Neural progenitor cell (in vitro differentiated cells): ENCODE data around the gene TNIP2. TPM values are rescaled to one million over a fixed set of nuclear protein-coding genes. Genes with fewer than 3 reads are reported as not detected.

Experiments
- DNase-seq: peaks from one replicate; pipeline ENCODE4 v3.0.0-alpha.2; 2016; ENCODE audit warnings: low spot score
- H2AFZ ChIP-seq: fragments of 200-600 bp; sonication (generic); replicated peaks from 2 replicates; pipeline ENCODE4 v1.6.1; 2016; ENCODE audit warnings: antibody characterized with exemption
- H3F3A ChIP-seq: fragments of 200-600 bp; sonication (generic); 2 replicates; pipeline ENCODE4 v1.6.1; 2016; ENCODE audit warnings: antibody characterized with exemption, low read depth
- H3K27ac ChIP-seq: fragments of 200-600 bp; sonication (generic); 2 replicates; pipeline ENCODE4 v1.5.1; 2016; ENCODE audit warnings: mild to moderate bottlenecking
- H3K27me3 ChIP-seq: fragments of 200-600 bp; sonication (generic); 2 replicates; pipeline ENCODE4 v1.6.1; 2016; ENCODE audit warnings: mild to moderate bottlenecking, moderate library complexity
- H3K36me3 ChIP-seq: fragments of 200-600 bp; sonication (generic); 2 replicates; pipeline ENCODE4 v1.5.1; 2016
- H3K4me1 ChIP-seq: fragments of 200-600 bp; sonication (generic); 2 replicates; pipeline ENCODE4 v1.6.1; 2016; ENCODE audit warnings: mixed run types
- H3K4me2 ChIP-seq: fragments of 200-600 bp; sonication (generic); 2 replicates; pipeline ENCODE4 v1.6.1; 2016
- H3K4me3 ChIP-seq: fragments of 200-600 bp; sonication (generic); 2 replicates; pipeline ENCODE4 v1.5.1; 2016
- H3K79me2 ChIP-seq: fragments of 200-600 bp; sonication (generic); 2 replicates; pipeline ENCODE4 v1.6.1; 2016; ENCODE audit warnings: low read depth
- H3K9ac ChIP-seq: fragments of 200-600 bp; sonication (generic); 2 replicates; pipeline ENCODE4 v1.6.1; 2016
- H3K9me3 ChIP-seq: fragments of 200-600 bp; sonication (generic); 2 replicates; pipeline ENCODE4 v1.5.1; 2016; ENCODE audit warnings: low read depth
- H4K20me1 ChIP-seq: fragments of 200-600 bp; sonication (generic); 2 replicates; pipeline ENCODE4 v1.6.1; 2016; ENCODE audit warnings: low read depth
- H3K27ac Mint-ChIP-seq: 3 replicates; pipeline ENCODE4 v1.8.0; 2021; ENCODE audit warnings: mixed read lengths
- H3K27me3 Mint-ChIP-seq: 2 replicates; pipeline ENCODE4 v1.8.0; 2022; ENCODE audit warnings: low read depth, mild to moderate bottlenecking, inconsistent platforms, moderate library complexity, mixed read lengths; ENCODE audit not compliant: insufficient read depth
- H3K36me3 Mint-ChIP-seq: 3 replicates; pipeline ENCODE4 v1.8.0; 2021; ENCODE audit warnings: mixed read lengths
- H3K4me1 Mint-ChIP-seq: 3 replicates; pipeline ENCODE4 v1.8.0; 2021; ENCODE audit warnings: mixed read lengths
- H3K4me3 Mint-ChIP-seq: 3 replicates; pipeline ENCODE4 v1.8.0; 2021; ENCODE audit warnings: mild to moderate bottlenecking, moderate library complexity, mixed read lengths
- H3K9me3 Mint-ChIP-seq: 3 replicates; pipeline ENCODE4 v1.8.0; 2020; ENCODE audit warnings: mixed read lengths
- CTCF ChIP-seq: fragments of 200-600 bp; sonication (generic); IDR thresholded peaks from 2 replicates; pipeline ENCODE4 v1.5.1; 2017; ENCODE audit warnings: antibody characterized with exemption, mild to moderate bottlenecking
- EZH2 ChIP-seq: fragments of 200-600 bp; sonication (generic); IDR thresholded peaks from 2 replicates; pipeline ENCODE4 v1.6.1; 2017; ENCODE audit warnings: antibody characterized with exemption, mild to moderate bottlenecking, moderate library complexity
- EZH2phosphoT487 ChIP-seq: fragments of 200-600 bp; sonication (generic); IDR thresholded peaks from 2 replicates; pipeline ENCODE4 v1.6.1; 2017; ENCODE audit warnings: antibody characterized with exemption
- total RNA-seq: library from RNA; depleted of rRNA; stranded (reverse); fragments of >200 nt; gene quantifications from 2 replicates; pipeline ENCODE4 v1.2.3, GENCODE V29; 2015; ENCODE audit warnings: low replicate concordance

Gene TNIP2
- total RNA-seq, 1 donor from 2014 or later, result 24.5 TPM

- H3K9me3 ChIP-seq, result no peaks in the 10 kb centered on the region
- Mint-ChIP-seq H3K36me3 (peaks cover 38% of the 10 kb centered on the region), H3K4me3 (no peak overlapping the region), H3K27ac (no peak overlapping the region), H3K9me3 (no peaks in the 10 kb centered on the region), H3K27me3 (peaks cover under 1% of the 10 kb centered on the region), H3K4me1 (no peaks in the 10 kb centered on the region)
- no peak for DNase-seq
- H4K20me1 ChIP-seq, result no peaks in the 10 kb centered on the region
- H3F3A ChIP-seq, result no peaks in the 10 kb centered on the region
- H3K4me1 ChIP-seq, result no peaks in the 10 kb centered on the region
- H3K36me3 ChIP-seq, result peaks cover 3% of the 10 kb centered on the region
- H3K4me2 ChIP-seq, result no peak overlapping the region
- H2AFZ ChIP-seq, result no peak overlapping the region
- no peak for TF ChIP-seq EZH2
- no peak for TF ChIP-seq CTCF
- no peak for TF ChIP-seq EZH2phosphoT487
- H3K9ac ChIP-seq, result no peak overlapping the region
- no peak overlapping the region for H3K27ac ChIP-seq
- H3K79me2 ChIP-seq, result no peaks in the 10 kb centered on the region
- no peaks in the 10 kb centered on the region for H3K27me3 ChIP-seq
- no peak overlapping the region for H3K4me3 ChIP-seq
These were observed 59.7 kb downstream of the TNIP2 start for GRCh38 chr4:2696423-2696822.

GRCh38 chr4:2695346-2696060 lies 60.6 kb downstream of the TNIP2 start:
- no peaks in the 10 kb centered on the region for H3K79me2 ChIP-seq
- no peak for DNase-seq
- H3K27ac Mint-ChIP-seq, result no peak overlapping the region
- H3K4me1 Mint-ChIP-seq, result no peaks in the 10 kb centered on the region
- peaks cover 2% of the 10 kb centered on the region for H4K20me1 ChIP-seq
- peaks cover 3% of the 10 kb centered on the region for H3K36me3 ChIP-seq
- TF ChIP-seq EZH2phosphoT487 (no peak), EZH2 (no peak), CTCF (no peak)
- H3K9me3 Mint-ChIP-seq, result no peaks in the 10 kb centered on the region
- no peaks in the 10 kb centered on the region for H3K27me3 ChIP-seq
- H3F3A ChIP-seq, result no peaks in the 10 kb centered on the region
- H3K4me2 ChIP-seq, result no peak overlapping the region
- no peak overlapping the region for H3K4me3 Mint-ChIP-seq
- H3K36me3 Mint-ChIP-seq, result peaks cover 36% of the 10 kb centered on the region
- no peaks in the 10 kb centered on the region for H3K4me1 ChIP-seq
- no peak overlapping the region for H3K9ac ChIP-seq
- peaks cover 3% of the 10 kb centered on the region for H3K27me3 Mint-ChIP-seq
- no peak overlapping the region for H3K27ac ChIP-seq
- no peak overlapping the region for H2AFZ ChIP-seq
- H3K9me3 ChIP-seq, result no peaks in the 10 kb centered on the region
- no peak overlapping the region for H3K4me3 ChIP-seq

GRCh38 chr4:2694691-2695090 lies 61.4 kb downstream of the TNIP2 start:
- Mint-ChIP-seq H3K36me3 (peaks cover 32% of the 10 kb centered on the region), H3K27ac (no peak overlapping the region), H3K9me3 (no peaks in the 10 kb centered on the region), H3K27me3 (peaks cover 3% of the 10 kb centered on the region), H3K4me1 (no peaks in the 10 kb centered on the region), H3K4me3 (no peak overlapping the region)
- Histone ChIP-seq H3K36me3 (no peaks in the 10 kb centered on the region), H3K79me2 (no peaks in the 10 kb centered on the region), H3K4me3 (no peak overlapping the region), H3K9me3 (no peaks in the 10 kb centered on the region), H3K27ac (no peak overlapping the region), H3K27me3 (no peaks in the 10 kb centered on the region), H3K4me1 (no peaks in the 10 kb centered on the region), H3K9ac (no peak overlapping the region), H2AFZ (no peak overlapping the region), H4K20me1 (peaks cover 8% of the 10 kb centered on the region), H3F3A (no peaks in the 10 kb centered on the region), H3K4me2 (no peak overlapping the region)
- TF ChIP-seq CTCF (no peak), EZH2phosphoT487 (no peak), EZH2 (no peak)
- DNase-seq, result no peak
